ENCODE results near the gene CYB561A3. TPM values are rescaled to one million over a fixed set of nuclear protein-coding genes. Genes with fewer than 3 reads are reported as not detected.

Gene CYB561A3
- total and polyA plus RNA-seq, 2 of the 13 experiments (the other 11 are each of a cell fraction or from before 2014, with no cell fraction given), result 11.4 to 14.9 TPM

DNA sequence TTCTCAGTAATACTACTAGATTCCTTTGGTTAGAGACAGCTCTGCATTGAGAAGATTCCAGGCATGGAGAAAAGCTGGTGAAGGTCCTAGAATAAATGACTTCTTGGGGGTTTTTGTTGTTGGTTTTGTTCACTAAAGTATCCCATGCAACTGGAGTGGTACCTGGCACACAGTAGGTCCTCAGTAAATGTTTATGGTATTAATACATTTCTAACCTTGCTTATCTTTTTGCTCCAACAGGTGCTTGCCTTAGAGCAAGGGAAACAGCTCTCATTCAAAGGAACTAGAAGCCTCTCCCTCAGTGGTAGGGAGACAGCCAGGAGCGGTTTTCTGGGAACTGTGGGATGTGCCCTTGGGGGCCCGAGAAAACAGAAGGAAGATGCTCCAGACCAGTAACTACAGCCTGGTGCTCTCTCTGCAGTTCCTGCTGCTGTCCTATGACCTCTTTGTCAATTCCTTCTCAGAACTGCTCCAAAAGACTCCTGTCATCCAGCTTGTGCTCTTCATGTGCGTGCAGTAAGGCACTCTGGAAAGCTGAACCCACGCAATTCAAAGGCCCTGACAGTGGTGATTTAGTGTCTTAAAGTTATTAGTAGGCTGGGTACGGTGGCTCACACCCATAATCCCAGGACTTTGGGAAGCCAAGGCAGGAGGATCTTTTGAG lies 2.5 kb upstream of the CYB561A3 start:
- H3K9me3 ChIP-seq (ENCODE audit: low read length), result no peaks in the 10 kb centered on the region
- H3K4me3 ChIP-seq (replicated peaks in 1 of 3; ENCODE audit: insufficient read depth in 1 of 3, low read depth in 2 of 3, low read length in 3 of 3), result no peak overlapping the region; a peak in 1 of 6 replicates
- intact Hi-C loops (cut with micrococcal nuclease; ENCODE audit: unreplicated experiment), result no loop called here
- H2AFZ ChIP-seq (ENCODE audit: low read length), result no peak overlapping the region
- H4K20me1 ChIP-seq (ENCODE audit: insufficient read depth, low read length), result no peaks in the 10 kb centered on the region
- ChIA-PET POLR2A (interaction anchor here (4.2 to 9.9 kb wide), 2 partner anchors 29 kb away, joined by 64 to 146 read pairs; partner anchors contain the start of genes DDB1, TKFC and TMEM216), CTCF (ENCODE audit: low intra/inter-chr PET ratio, low total read pairs) (no interaction called here)
- H3K27me3 ChIP-seq (ENCODE audit: control insufficient read depth in 1 of 2, insufficient read depth in 2 of 2, low read length in 2 of 2), result no peaks in the 10 kb centered on the region; a peak in 1 of 5 replicates
- no peak overlapping the region for H3K27ac ChIP-seq (ENCODE audit: extremely low read length, insufficient read depth, low read length)
- no peak overlapping the region for H3K9ac ChIP-seq (ENCODE audit: insufficient read depth, low read depth, low read length)
- in situ Hi-C loops (cut with HindIII; ENCODE audit: extremely low pct_ligation_motif_present, low pct_unique_long_range_greater_than_20kb), result no loop called here
- H3K4me1 ChIP-seq (ENCODE audit: insufficient read depth, low read length), result peaks cover 32% of the 10 kb centered on the region
- TF ChIP-seq ZNF354B (CRISPR knock-in tag; IDR thresholded peaks at IDR 0.05) (no peak), ZKSCAN1 (IDR thresholded peaks at IDR 0.05; ENCODE audit: low read length) (peak; percentile 63)
- peak overlapping the region; percentile 81; the same call in 1 of the 2 replicates for H3K4me2 ChIP-seq (ENCODE audit: low read depth, low read length)
- ATAC-seq, result no peak
- peaks cover 9 to 42% of the 10 kb centered on the region in 2 experiments for H3K36me3 ChIP-seq (replicated peaks in 1 of 2; ENCODE audit: control insufficient read depth in 1 of 2, insufficient read depth in 2 of 2, low read length in 2 of 2)
- no peak for DNase-seq (ENCODE audit: low spot score)
- BruUV-seq (replicated peaks), result no TSS peak
- peaks cover 17% of the 10 kb centered on the region for H3K79me2 ChIP-seq (ENCODE audit: insufficient read depth, low read length)
- 96% methylated on average over 5 of the region's 5 CpGs for WGBS (ENCODE audit: low lambda C conversion rate)
- no peak for FAIRE-seq

DNA sequence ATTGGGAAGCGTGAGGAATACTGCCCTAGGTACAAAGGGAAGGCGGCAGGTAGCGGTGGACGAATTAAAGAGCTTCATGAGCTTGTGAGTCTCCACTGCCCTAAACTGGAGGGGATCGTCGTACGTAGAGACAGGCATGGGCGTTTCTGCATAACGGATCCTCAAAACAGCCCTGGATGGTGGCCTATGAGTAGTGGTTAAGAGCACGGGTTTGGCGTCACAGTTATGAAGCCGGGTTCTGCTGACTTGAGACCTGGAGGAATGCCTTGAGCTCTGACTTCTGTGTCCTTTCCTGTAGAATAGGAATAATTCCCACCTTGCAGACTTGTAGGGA lies 827 bp upstream of the CYB561A3 start:
- Histone ChIP-seq H3K4me3 (replicated peaks in 1 of 3; ENCODE audit: insufficient read depth in 1 of 3, low read depth in 2 of 3, low read length in 3 of 3) (peak overlapping the region; percentile 74 to 80 (median 80)), H3K36me3 (replicated peaks in 1 of 2; ENCODE audit: control insufficient read depth in 1 of 2, insufficient read depth in 2 of 2, low read length in 2 of 2) (peaks cover 7 to 29% of the 10 kb centered on the region in 2 experiments), H4K20me1 (ENCODE audit: insufficient read depth, low read length) (no peaks in the 10 kb centered on the region), H3K9me3 (ENCODE audit: low read length) (no peaks in the 10 kb centered on the region), H3K27ac (ENCODE audit: extremely low read length, insufficient read depth, low read length) (peak overlapping the region; percentile 98), H3K4me2 (ENCODE audit: low read depth, low read length) (peak overlapping the region; percentile 81), H3K27me3 (ENCODE audit: control insufficient read depth in 1 of 2, insufficient read depth in 2 of 2, low read length in 2 of 2) (no peaks in the 10 kb centered on the region; a peak in 1 of 5 replicates), H3K9ac (ENCODE audit: insufficient read depth, low read depth, low read length) (peak overlapping the region; percentile 98), H3K79me2 (ENCODE audit: insufficient read depth, low read length) (peaks cover 17% of the 10 kb centered on the region), H3K4me1 (ENCODE audit: insufficient read depth, low read length) (peaks cover 30% of the 10 kb centered on the region), H2AFZ (ENCODE audit: low read length) (peak overlapping the region; percentile 32)
- intact Hi-C loops (cut with micrococcal nuclease; ENCODE audit: unreplicated experiment), result loop anchor here (2.0 kb wide), 1 partner anchor 28 kb away; no protein-coding TSS in a partner anchor
- TF ChIP-seq ZNF788 (CRISPR knock-in tag; IDR thresholded peaks at IDR 0.05; ENCODE audit: borderline replicate concordance) (no peak), ARID2 (CRISPR knock-in tag; IDR thresholded peaks at IDR 0.05; ENCODE audit: borderline replicate concordance) (0 out of 2 replicates have a peak, but pooled peaks have one; percentile 1), SIX4 (CRISPR knock-in tag; IDR thresholded peaks at IDR 0.05) (no peak), ZNF598 (CRISPR knock-in tag; IDR thresholded peaks at IDR 0.05; ENCODE audit: borderline replicate concordance) (0 out of 2 replicates have a peak, but pooled peaks have one; percentile 8), ZNF772 (CRISPR knock-in tag; IDR thresholded peaks at IDR 0.05) (0 out of 2 replicates have a peak, but pooled peaks have one; percentile 10), CCDC6 (CRISPR knock-in tag; IDR thresholded peaks at IDR 0.05) (peak; percentile 37; the same call in 1 of the 2 replicates), SAP130 (CRISPR knock-in tag; IDR thresholded peaks at IDR 0.05; ENCODE audit: low read depth) (peak; percentile 7; the same call in 1 of the 2 replicates), TGIF2 (CRISPR knock-in tag; IDR thresholded peaks at IDR 0.05) (peak; percentile 62; the same call in 1 of the 2 replicates), KDM5A (IDR thresholded peaks at IDR 0.05; ENCODE audit: borderline replicate concordance, low read length) (0 out of 2 replicates have a peak, but pooled peaks have one; percentile 71)
- TF ChIP-seq, protein P1, sequence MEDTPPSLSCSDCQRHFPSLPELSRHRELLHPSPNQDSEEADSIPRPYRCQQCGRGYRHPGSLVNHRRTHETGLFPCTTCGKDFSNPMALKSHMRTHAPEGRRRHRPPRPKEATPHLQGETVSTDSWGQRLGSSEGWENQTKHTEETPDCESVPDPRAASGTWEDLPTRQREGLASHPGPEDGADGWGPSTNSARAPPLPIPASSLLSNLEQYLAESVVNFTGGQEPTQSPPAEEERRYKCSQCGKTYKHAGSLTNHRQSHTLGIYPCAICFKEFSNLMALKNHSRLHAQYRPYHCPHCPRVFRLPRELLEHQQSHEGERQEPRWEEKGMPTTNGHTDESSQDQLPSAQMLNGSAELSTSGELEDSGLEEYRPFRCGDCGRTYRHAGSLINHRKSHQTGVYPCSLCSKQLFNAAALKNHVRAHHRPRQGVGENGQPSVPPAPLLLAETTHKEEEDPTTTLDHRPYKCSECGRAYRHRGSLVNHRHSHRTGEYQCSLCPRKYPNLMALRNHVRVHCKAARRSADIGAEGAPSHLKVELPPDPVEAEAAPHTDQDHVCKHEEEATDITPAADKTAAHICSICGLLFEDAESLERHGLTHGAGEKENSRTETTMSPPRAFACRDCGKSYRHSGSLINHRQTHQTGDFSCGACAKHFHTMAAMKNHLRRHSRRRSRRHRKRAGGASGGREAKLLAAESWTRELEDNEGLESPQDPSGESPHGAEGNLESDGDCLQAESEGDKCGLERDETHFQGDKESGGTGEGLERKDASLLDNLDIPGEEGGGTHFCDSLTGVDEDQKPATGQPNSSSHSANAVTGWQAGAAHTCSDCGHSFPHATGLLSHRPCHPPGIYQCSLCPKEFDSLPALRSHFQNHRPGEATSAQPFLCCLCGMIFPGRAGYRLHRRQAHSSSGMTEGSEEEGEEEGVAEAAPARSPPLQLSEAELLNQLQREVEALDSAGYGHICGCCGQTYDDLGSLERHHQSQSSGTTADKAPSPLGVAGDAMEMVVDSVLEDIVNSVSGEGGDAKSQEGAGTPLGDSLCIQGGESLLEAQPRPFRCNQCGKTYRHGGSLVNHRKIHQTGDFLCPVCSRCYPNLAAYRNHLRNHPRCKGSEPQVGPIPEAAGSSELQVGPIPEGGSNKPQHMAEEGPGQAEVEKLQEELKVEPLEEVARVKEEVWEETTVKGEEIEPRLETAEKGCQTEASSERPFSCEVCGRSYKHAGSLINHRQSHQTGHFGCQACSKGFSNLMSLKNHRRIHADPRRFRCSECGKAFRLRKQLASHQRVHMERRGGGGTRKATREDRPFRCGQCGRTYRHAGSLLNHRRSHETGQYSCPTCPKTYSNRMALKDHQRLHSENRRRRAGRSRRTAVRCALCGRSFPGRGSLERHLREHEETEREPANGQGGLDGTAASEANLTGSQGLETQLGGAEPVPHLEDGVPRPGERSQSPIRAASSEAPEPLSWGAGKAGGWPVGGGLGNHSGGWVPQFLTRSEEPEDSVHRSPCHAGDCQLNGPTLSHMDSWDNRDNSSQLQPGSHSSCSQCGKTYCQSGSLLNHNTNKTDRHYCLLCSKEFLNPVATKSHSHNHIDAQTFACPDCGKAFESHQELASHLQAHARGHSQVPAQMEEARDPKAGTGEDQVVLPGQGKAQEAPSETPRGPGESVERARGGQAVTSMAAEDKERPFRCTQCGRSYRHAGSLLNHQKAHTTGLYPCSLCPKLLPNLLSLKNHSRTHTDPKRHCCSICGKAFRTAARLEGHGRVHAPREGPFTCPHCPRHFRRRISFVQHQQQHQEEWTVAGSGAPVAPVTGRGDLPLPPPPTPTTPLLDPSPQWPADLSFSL (CRISPR knock-in tag; IDR thresholded peaks at IDR 0.05), result no peak
- ChIA-PET POLR2A (interaction anchor here (0.8 to 9.9 kb wide), 19 partner anchors 8 to 68 kb away, joined by 3 to 146 read pairs (median 12); partner anchors contain the start of genes CPSF7, DDB1, SDHAF2 and TKFC), CTCF (ENCODE audit: low intra/inter-chr PET ratio, low total read pairs) (no interaction called here)
- DNase-seq (ENCODE audit: low spot score) (peak; percentile 35), FAIRE-seq (no peak), ATAC-seq (peak; percentile 20)
- WGBS (ENCODE audit: low lambda C conversion rate), result 0% methylated on average over 7 of the region's 12 CpGs
- in situ Hi-C loops (cut with HindIII; ENCODE audit: extremely low pct_ligation_motif_present, low pct_unique_long_range_greater_than_20kb), result no loop called here
- TSS peak; percentile 72 for BruUV-seq (replicated peaks)

Measured in HepG2 (cell line).